NCI-H524 (cell line): ENCODE data around the gene FTL.

Experiments used
- DNase-seq, 2 experiments: peaks; one replicate each; lab custom pipeline; 2025; lab: John Stamatoyannopoulos, UW

Gene FTL

DNA sequence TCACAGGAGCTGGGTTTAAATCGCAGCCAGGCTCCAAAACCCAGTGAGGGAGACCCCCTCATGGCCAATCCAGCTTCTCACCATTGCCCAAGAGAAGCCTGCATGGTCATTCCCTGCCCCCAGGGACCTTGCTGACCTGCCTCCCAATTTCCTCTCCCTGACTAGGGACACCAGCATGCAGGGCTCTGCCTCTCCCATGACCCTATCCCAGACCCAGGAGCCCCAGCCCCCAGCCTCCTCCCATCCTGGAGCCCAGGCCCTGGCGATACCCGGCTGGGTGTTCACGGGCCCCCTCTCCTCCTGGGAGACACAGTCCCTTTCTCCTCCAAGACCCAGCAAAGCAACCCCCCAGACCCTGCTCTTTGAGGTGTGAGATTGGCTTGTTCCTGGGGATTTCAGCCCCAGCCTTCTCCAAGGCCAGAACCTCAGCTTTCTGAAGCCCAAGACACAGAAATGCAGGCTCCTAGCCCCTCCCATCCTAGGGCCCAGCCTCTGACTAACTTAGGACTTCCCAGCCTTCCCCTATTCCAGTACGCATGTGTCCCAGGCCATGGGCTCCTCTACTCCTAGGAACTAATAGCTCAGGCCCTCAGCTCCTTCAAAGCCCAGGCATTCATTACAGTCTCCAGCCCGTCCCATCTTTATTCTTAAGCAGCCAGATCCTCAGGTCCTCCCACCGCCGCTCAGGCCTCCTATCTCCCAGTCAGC lies 26.9 kb downstream of the FTL start:
- DNase-seq = no peak

DNA sequence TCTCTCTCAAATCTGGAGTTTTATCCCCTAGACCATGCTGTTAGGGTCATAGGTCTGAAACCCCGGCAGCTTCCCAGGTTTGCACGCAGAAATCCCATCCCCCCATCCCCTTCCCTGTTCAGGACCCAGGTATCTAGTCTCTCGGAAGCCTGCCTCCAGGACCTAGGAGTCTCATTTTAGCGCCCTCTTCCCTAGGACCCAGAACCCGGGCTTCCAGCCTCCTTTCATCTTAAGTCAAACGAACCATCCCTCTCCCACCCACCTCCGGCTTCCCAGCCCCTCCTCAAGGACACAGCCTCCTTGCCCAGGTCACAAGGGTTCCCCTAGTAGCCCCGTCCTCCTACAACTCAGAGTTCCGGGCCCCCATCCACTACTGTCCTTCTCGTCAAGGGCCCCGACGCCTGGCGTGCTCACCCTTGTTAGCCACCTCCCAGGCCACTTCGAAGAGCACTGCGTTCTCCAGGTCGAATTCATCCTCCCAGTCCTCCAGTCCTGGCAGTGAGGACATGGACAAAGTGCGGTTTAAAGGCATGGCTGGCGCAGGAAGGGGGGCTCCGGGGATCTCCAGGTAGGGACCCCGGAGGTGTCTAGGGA lies 27.6 kb downstream of the FTL start:
- no peak for DNase-seq

DNA sequence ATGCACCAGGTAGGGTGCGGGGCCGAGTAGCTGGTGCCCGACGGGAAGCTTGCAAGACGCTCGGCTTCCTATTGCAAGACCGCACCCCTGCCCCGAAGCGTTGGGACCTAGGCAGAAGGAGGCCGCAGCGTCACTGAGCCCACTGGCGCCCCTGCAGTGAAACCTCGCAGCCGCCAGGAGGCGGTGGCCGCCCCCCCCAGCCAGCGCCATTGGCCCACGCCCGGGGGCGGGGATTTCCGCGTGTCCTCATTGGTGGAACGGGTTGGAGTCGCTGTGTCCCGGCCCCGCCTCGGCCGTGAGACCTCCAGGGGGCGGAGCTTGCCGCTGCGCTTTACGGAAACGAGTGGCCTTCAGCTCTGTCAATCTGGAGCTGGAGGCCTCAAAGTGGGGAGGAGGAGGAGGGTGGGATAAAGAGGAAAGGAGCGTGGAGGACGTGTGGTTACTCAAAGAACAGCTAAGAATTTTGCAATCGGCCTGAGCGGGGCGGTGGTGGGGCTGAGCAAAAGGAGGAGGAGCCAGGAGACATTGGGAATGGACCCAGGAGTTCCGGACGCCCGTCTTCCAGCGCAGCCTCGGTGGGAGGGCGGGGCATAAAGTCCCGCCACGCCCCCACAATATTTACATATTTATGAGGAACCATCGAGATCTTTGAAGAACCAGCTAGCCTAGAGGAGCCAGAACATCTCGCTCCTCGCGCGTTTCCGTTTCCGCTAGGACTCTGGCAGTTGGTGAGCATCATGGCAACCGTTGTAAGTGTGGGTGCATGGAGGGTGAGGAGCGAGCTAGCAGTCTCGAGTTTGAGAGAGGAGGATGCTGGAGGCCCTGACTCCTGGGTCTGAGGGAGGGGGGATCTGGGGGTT lies 28.3 kb downstream of the FTL start, which contains the start of the genes GYS1 and RUVBL2:
GYS1 (minus strand) TSS at position 135 of the 860 bp plus-strand sequence. CDS start 197 bp downstream, outside the sequence.
RUVBL2 (plus strand) TSS at position 713 of the 860 bp plus-strand sequence; CDS start at position 738, 25 bp downstream.
- DNase-seq = peak; percentile 99 to 100

DNA sequence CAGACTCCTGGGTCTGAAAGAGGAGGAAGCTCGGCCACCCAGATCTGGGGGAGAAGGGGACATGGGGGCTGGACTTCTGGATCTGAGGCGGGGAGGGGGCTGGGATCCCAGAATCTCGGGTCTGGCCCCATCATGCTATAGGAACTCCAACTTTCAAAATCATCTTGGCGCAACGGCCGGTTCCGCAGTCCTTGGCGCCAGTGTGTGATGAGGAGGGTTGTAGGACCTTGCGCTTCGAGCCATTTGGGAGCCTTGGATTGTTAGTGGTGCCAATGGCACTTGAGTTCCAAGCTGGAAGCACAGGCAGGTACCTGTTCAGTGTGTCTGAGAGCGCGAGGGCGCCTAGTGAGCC lies 28.9 kb downstream of the FTL start:
- DNase-seq = no peak

DNA sequence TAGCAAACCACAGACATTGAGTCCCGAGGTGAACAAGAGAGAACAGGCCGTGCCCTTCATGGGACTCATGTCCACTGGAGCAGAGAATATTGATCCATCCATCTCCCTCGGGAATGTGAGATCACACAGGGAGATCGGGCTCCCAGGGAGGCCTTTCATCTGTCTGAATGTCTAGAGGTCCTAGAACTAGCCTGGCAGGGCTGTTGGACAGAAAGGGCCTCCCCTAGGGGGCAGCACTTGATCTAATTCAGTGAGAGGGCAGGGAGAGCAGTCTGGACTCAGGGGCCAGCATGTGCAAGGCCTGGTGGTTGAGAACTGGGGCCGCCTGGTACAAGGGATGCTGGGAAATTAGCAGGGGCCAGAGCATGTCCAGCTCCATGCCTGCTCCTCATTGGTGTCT lies 32.9 kb downstream of the FTL start:
- peak in 1 of 2 experiments; percentile 75 for DNase-seq

DNA sequence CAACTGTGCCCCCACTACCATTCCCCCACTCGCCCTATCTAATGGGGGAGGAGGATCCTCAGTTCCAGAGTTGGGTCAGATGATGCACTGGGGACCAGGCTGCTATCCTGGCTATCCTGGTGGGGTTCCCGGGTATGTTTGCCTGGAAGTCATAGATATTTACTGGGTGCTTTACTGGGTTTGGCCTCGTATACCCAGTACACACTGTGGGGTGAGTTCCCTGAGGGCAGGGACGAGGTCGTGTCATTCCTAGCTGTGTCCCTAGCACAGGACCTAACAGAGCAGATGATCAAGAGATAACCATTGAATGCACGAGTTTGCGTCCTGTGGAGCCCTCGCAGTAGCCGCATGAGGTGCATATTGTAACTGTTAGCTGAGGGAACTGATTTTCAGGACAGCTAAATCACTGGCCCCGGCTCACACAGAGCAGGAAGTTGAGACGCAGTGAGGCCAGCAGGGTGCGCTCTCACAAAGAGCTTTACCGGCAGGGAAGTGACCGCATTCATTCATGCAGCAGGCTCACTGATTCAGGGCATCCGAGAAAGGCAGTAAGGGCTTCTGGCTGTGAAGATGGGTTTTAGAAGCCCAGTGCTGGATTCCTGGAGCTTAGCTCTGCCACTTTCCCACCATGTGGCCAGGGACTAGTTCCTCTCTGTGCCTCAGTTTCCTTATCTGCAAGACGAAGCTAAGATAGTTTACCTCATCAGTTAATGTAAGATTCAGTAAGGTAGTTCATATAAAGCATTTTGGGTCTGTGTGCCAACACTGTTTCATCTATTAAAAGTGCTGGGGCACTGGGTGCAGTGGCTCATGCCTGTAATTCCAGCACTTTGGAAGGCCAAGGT lies 34.6 kb downstream of the FTL start:
- peak in 1 of 2 experiments; percentile 56 for DNase-seq

DNA sequence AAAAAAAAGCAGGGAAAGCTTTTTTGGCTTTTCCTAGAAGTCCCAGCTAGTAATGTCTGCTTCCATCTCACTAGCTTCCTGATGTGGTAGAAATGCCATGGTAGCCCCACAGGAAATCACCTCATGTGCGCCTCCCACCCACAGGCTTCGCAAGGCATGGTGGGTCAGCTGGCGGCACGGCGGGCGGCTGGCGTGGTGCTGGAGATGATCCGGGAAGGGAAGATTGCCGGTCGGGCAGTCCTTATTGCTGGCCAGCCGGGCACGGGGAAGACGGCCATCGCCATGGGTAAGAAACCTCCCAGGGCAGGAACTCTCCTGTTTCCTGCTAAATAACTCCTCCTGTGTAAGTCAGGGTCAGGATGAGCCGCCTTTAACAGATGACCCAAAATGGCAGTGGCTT lies 39.0 kb downstream of the FTL start:
- no peak for DNase-seq

DNA sequence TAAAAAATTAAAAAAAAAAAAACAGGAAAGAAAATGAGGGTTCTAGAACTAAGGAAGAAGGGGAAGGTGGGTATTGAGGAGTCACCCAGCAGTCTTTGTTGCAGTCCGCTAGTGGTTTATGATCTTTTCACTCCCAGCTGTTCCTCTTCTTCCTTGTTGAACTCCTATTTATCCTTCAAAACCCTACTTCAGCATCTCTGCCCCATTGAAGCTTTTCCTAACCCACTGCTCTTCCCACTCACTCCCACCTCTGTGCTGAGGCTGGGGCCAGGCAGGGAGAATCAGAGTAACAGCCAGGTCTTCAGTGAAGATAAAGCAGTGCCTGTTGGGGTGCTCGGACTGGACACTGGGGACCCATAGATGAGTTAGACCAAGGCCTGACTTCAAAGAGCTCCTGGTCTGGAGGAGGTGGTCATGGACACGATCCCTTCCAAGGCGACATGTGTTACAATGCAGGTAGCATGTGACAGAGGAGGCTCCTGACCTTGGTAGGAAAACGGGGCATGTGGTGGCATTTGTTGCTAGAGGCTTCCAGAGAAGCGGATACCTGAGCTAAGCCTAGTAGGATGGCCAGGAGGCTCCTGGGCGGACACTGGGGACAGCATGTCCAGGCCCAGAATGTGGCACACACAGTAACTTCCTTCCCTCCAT lies 40.0 kb downstream of the FTL start:
- no peak for DNase-seq

DNA sequence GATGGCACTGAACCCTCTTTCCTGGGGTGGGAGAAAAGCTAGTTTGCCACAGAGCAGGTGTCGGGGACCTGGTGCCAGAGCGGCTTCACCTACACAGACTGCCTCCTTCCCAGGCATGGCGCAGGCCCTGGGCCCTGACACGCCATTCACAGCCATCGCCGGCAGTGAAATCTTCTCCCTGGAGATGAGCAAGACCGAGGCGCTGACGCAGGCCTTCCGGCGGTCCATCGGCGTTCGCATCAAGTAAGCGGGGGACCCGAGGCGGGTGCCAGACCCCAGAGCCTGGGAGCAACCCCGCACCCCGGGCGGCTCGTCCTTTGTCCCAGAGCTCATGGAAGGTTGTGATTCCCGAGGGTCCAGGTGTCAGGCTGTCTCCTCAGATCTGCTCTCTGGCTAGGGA lies 41.8 kb downstream of the FTL start:
- DNase-seq = no peak

DNA sequence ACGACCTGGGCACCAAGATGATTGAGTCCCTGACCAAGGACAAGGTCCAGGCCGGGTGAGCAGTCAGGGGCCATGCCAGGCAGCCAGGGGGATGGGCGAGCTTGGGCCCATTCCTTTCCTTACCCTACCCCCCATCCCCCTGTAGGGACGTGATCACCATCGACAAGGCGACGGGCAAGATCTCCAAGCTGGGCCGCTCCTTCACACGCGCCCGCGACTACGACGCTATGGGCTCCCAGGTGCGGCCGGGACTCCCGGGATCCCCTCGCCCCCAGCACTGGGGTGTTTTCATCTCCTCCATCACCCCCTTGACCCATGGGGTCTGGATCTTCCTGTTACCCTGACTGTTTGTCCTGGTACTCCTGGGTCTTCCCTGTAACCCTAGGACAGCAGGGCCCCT lies 44.7 kb downstream of the FTL start:
- no peak for DNase-seq

DNA sequence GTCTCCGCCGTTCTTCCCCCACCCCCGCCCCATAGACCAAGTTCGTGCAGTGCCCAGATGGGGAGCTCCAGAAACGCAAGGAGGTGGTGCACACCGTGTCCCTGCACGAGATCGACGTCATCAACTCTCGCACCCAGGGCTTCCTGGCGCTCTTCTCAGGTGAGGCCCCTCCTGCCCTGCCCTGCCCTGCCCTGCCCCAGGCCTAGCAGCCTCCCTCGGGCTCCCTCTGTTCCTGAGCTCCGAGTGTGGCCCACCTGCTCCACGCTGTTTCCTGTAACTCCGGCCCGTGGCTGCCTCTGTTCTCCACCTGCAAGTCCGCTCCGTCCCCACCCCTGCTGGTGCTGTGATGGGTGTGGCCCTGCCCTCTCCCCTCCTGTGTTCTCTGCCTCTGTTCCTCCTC lies 45.3 kb downstream of the FTL start:
- no peak for DNase-seq

DNA sequence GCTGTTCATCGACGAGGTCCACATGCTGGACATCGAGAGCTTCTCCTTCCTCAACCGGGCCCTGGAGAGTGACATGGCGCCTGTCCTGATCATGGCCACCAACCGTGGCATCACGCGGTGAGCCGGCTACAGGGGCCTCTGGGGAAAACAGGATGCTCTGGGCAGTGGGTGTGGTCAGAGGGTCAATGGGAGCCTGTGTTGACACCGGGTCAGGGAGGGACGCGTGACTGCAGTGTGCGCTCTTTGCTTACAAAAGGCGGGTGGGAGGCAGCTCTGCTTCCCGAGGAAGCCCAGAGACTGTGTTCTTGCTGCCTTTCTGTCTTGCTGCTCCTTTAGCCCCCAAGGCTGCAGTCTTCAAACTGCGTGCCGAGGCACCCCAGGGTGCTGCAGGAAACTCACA lies 46.1 kb downstream of the FTL start:
- DNase-seq = no peak

DNA sequence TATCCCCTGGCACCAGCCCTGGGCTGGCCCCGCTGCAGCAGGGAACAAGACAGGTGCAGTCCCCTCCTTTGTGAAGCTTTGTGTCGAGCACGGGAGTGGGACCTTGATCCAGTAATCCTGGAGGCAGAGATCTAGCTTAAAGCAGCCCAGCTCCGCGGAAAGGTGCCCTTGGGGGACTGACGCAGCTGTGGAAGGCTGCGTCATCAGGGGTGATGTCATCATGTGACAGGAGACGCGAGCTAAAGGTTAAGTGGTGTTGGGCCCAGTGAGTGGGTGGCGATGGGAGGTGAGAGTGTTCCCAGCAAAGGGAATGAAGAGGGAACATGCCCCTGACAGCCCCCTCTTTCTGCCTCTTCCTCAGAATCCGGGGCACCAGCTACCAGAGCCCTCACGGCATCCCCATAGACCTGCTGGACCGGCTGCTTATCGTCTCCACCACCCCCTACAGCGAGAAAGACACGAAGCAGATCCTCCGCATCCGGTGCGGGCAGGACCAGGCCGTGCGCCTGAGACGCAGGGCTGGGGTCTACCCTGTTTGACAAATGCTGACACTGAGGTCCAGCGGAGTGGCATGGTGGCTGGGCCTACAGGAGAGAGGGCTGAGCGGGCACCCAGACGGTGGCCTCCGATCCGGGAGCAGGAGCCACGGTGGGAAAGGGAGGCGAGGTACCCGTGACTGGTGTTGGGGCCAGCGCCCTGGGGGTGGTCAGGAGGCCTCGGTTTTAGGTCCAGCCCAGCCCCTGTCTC lies 49.2 kb downstream of the FTL start:
- no peak for DNase-seq

DNA sequence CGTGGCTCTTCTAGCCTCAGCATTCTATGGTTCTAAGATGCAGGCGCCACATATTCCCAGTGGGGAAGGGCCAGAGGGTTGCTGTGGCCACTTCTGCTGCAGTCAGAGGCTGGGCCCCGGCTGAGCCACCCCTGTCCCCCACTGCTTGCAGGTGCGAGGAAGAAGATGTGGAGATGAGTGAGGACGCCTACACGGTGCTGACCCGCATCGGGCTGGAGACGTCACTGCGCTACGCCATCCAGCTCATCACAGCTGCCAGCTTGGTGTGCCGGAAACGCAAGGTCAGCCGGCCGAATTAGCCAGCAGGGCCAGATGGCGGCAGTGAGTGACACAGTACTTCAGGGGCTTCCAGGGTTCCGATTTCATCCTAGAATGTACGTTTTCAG lies 49.8 kb downstream of the FTL start:
- peak; percentile 23 to 73 for DNase-seq

DNA sequence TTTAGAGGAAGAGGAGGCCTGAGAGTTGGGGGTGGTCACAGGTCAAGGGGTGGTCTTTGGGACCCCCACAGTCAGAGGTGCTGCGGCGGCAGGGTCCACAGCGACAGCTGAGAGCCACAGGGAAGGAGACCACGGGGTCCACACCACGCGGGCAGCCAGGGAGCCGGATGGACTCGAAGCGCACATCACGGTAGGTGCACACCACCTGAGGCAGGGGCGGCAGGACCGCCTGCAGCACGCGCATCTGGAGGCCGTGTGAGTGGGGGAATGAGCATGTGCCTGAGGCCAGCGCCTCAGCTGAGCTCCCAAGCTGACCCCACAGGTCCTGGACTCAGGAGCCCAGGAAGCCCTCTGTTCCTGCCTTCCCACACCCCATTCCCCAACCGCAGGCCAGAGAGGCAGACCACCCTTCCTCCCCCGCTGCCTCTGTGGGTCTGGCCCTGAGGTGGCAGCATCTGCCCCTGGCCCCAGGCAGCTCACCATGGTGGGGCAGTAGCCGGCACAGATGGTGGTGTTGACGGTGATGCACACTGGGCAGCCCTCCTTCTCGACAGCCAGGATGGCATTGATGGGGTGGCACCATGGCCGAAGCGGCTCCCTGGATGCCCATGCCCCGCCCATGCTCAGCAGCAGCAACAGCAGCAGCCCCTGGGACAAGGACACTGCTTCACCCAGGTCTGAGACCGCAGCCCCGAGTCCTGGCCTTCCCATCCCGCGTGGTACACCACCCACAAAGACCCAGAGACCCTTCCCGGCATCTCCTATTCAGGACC lies 51.1 kb downstream of the FTL start:
- no peak for DNase-seq
